Globus pallidus (tissue), 1 donor: Measurements from ENCODE around the gene PCDH1.

Experiments used
- DNase-seq: peaks from one replicate; pipeline ENCODE4 v3.0.0-alpha.2; 2015; ENCODE audit warnings: low spot score

The PCDH1 gene

GRCh38 chr5:141873933-141874261, 4.3 kb downstream of the PCDH1 start:
- DNase-seq = no peak

GRCh38 chr5:141872496-141873356, 5.5 kb downstream of the PCDH1 start:
- no peak for DNase-seq

- DNase-seq = no peak
Observed at GRCh38 chr5:141871870-141872269, 6.3 kb downstream of the PCDH1 start.

GRCh38 chr5:141870871-141871270, 7.3 kb downstream of the PCDH1 start:
- no peak for DNase-seq

- DNase-seq = no peak
Observed at GRCh38 chr5:141870228-141870627, 8.0 kb downstream of the PCDH1 start.

- DNase-seq = no peak
Observed at GRCh38 chr5:141869514-141869913, 8.7 kb downstream of the PCDH1 start.

GRCh38 chr5:141869040-141869439, 9.2 kb downstream of the PCDH1 start:
- DNase-seq = no peak

- DNase-seq = no peak
Observed at GRCh38 chr5:141868541-141868940, 9.7 kb downstream of the PCDH1 start.

- DNase-seq = no peak
Observed at GRCh38 chr5:141867651-141868050, 10.6 kb downstream of the PCDH1 start.

GRCh38 chr5:141867139-141867538, 11.1 kb downstream of the PCDH1 start:
- DNase-seq = no peak

GRCh38 chr5:141866096-141866495, 12.1 kb downstream of the PCDH1 start:
- peak; percentile 98 for DNase-seq

- no peak for DNase-seq
Observed at GRCh38 chr5:141865406-141865805, 12.8 kb downstream of the PCDH1 start.

GRCh38 chr5:141864371-141865370, 13.5 kb downstream of the PCDH1 start:
- DNase-seq = no peak

GRCh38 chr5:141863569-141864178, 14.5 kb downstream of the PCDH1 start:
- no peak for DNase-seq

- DNase-seq = no peak
Observed at GRCh38 chr5:141862936-141863543, 15.2 kb downstream of the PCDH1 start.

GRCh38 chr5:141861194-141861593, 17.0 kb downstream of the PCDH1 start:
- no peak for DNase-seq

- no peak for DNase-seq
Observed at GRCh38 chr5:141858079-141858765, 20.0 kb downstream of the PCDH1 start.

- DNase-seq = no peak
Observed at GRCh38 chr5:141857226-141857625, 21.0 kb downstream of the PCDH1 start.

GRCh38 chr5:141856037-141856790, 22.0 kb downstream of the PCDH1 start:
- DNase-seq = no peak

- peak; percentile 54 for DNase-seq
Observed at GRCh38 chr5:141855265-141856036, 22.8 kb downstream of the PCDH1 start.
